GM21360 (cell line): ENCODE results near the gene UBR2.
A peak's percentile ranks its signal among the peaks of the same experiment; 100 is the strongest.

Source experiments
- ATAC-seq: cut with Tn5 transposase; IDR thresholded peaks from one replicate; pipeline ENCODE4 v1.9.1; 2021; ENCODE audit warnings: mild to moderate bottlenecking, moderate library complexity; ENCODE audit not compliant: unreplicated experiment

Gene UBR2

GRCh38 chr6:42563697-42564505, at the start of gene UBR2:
TSS of gene UBR2 (plus strand) at chr6:42564029. CDS start at chr6:42564320, 291 bp downstream.
- ATAC-seq: peak; percentile 92

- ATAC-seq: no peak
These were observed 49.1 kb upstream of the UBR2 start for GRCh38 chr6:42514745-42515144.

- no peak for ATAC-seq
These were observed 44.0 kb upstream of the UBR2 start for GRCh38 chr6:42519779-42520178.

GRCh38 chr6:42520786-42521607, 42.8 kb upstream of the UBR2 start:
- peak; percentile 68 for ATAC-seq

- ATAC-seq: no peak
These were observed 41.8 kb upstream of the UBR2 start for GRCh38 chr6:42522036-42522435.

GRCh38 chr6:42522942-42523814, 40.7 kb upstream of the UBR2 start:
- ATAC-seq: no peak

GRCh38 chr6:42525206-42525605, 38.6 kb upstream of the UBR2 start:
- no peak for ATAC-seq

- no peak for ATAC-seq
These were observed 37.2 kb upstream of the UBR2 start for GRCh38 chr6:42526616-42527015.

GRCh38 chr6:42527204-42527603, 36.6 kb upstream of the UBR2 start:
- ATAC-seq: no peak

- no peak for ATAC-seq
These were observed 33.5 kb upstream of the UBR2 start for GRCh38 chr6:42530296-42530695.

- ATAC-seq: no peak
These were observed 33.1 kb upstream of the UBR2 start for GRCh38 chr6:42530751-42531150.

- no peak for ATAC-seq
These were observed 31.7 kb upstream of the UBR2 start for GRCh38 chr6:42532038-42532669.

- no peak for ATAC-seq
These were observed 30.0 kb upstream of the UBR2 start for GRCh38 chr6:42533794-42534193.

- no peak for ATAC-seq
These were observed 26.3 kb upstream of the UBR2 start for GRCh38 chr6:42537536-42537935.

- no peak for ATAC-seq
These were observed 24.7 kb upstream of the UBR2 start for GRCh38 chr6:42539135-42539534.

GRCh38 chr6:42545226-42545773, 18.5 kb upstream of the UBR2 start:
- ATAC-seq: no peak

- peak; percentile 82 for ATAC-seq
These were observed 16.2 kb upstream of the UBR2 start for GRCh38 chr6:42547407-42548329.

- ATAC-seq: no peak
These were observed 13.6 kb upstream of the UBR2 start for GRCh38 chr6:42550277-42550676.

GRCh38 chr6:42551217-42551616, 12.6 kb upstream of the UBR2 start:
- no peak for ATAC-seq
